NOMO-1 treated with DMSO at 0.1 percent for 48 hours (cell line): ENCODE measurements around the gene GPR158.

Experiments used
- DNase-seq: peaks from one replicate; lab custom pipeline; 2025; ENCODE audit not compliant: unreplicated experiment; lab: John Stamatoyannopoulos, UW

GPR158 gene

GRCh38 chr10:25492680-25493079 is 317.9 kb downstream of the GPR158 start:
- DNase-seq, result no peak

- DNase-seq, result no peak
These were observed 318.5 kb downstream of the GPR158 start for GRCh38 chr10:25493122-25493893.

- no peak for DNase-seq
These were observed 322.4 kb downstream of the GPR158 start for GRCh38 chr10:25497246-25497645.

GRCh38 chr10:25498645-25499044 is 323.8 kb downstream of the GPR158 start:
- no peak for DNase-seq

GRCh38 chr10:25501912-25502311 is 327.1 kb downstream of the GPR158 start:
- no peak for DNase-seq

GRCh38 chr10:25502453-25502852 is 327.7 kb downstream of the GPR158 start:
- no peak for DNase-seq

GRCh38 chr10:25504306-25504705 is 329.5 kb downstream of the GPR158 start:
- DNase-seq, result no peak

GRCh38 chr10:25504838-25505237 is 330.0 kb downstream of the GPR158 start:
- no peak for DNase-seq

GRCh38 chr10:25505466-25505865 is 330.7 kb downstream of the GPR158 start:
- no peak for DNase-seq

- DNase-seq, result no peak
These were observed 332.1 kb downstream of the GPR158 start for GRCh38 chr10:25506821-25507335.

GRCh38 chr10:25508112-25508815 is 333.5 kb downstream of the GPR158 start:
- DNase-seq, result no peak

- DNase-seq, result no peak
These were observed 334.4 kb downstream of the GPR158 start for GRCh38 chr10:25509151-25509550.

- no peak for DNase-seq
These were observed 347.5 kb downstream of the GPR158 start for GRCh38 chr10:25522294-25522693.

GRCh38 chr10:25522946-25523608 is 348.3 kb downstream of the GPR158 start:
- DNase-seq, result no peak

- DNase-seq, result no peak
These were observed 355.5 kb downstream of the GPR158 start for GRCh38 chr10:25530306-25530705.

- no peak for DNase-seq
These were observed 356.8 kb downstream of the GPR158 start for GRCh38 chr10:25531457-25532061.

- no peak for DNase-seq
These were observed 357.4 kb downstream of the GPR158 start for GRCh38 chr10:25532213-25532612.

- DNase-seq, result no peak
These were observed 361.2 kb downstream of the GPR158 start for GRCh38 chr10:25536027-25536426.

GRCh38 chr10:25547382-25547781 is 372.6 kb downstream of the GPR158 start:
- no peak for DNase-seq

GRCh38 chr10:25552283-25552919 is 377.6 kb downstream of the GPR158 start:
- no peak for DNase-seq

- no peak for DNase-seq
These were observed 381.1 kb downstream of the GPR158 start for GRCh38 chr10:25555865-25556264.
